Neural cell (in vitro differentiated cells): ENCODE results near the gene ARPC1B. TPM values are rescaled to one million over a fixed set of nuclear protein-coding genes. Genes with fewer than 3 reads are reported as not detected.

Source experiments
- H2AFZ ChIP-seq: fragments of 200-600, 300-800 bp; sonication (generic), shearing (Covaris generic); 2 replicates; pipeline ENCODE4 v1.6.0; 2014; ENCODE audit warnings: low read depth, mild to moderate bottlenecking, antibody characterized with exemption, low read length, moderate library complexity
- H3F3A ChIP-seq: fragments of 200-600 bp; shearing (Covaris generic); 2 replicates; pipeline ENCODE4 v1.6.1; 2016; ENCODE audit warnings: mild to moderate bottlenecking, moderate library complexity, mixed read lengths, antibody characterized with exemption, low read length; ENCODE audit not compliant: insufficient read depth, poor library complexity, severe bottlenecking
- H3K27ac ChIP-seq: fragments of 200-600, 300-800 bp; sonication (generic), shearing (Covaris generic); 2 replicates; pipeline ENCODE4 v1.5.1; 2014; ENCODE audit warnings: mild to moderate bottlenecking, low read length, moderate library complexity
- H3K27me3 ChIP-seq: fragments of 300-800, 200-600 bp; sonication (generic), shearing (Covaris generic); 2 replicates; pipeline ENCODE4 v1.6.0; 2014; ENCODE audit warnings: mild to moderate bottlenecking, low read depth, low read length, moderate library complexity; ENCODE audit not compliant: insufficient read depth
- H3K36me3 ChIP-seq: fragments of 300-800, 200-600 bp; sonication (generic), shearing (Covaris generic); 2 replicates; pipeline ENCODE4 v1.5.1; 2014; ENCODE audit warnings: mild to moderate bottlenecking, antibody characterized with exemption, low read length, moderate library complexity; ENCODE audit not compliant: insufficient read depth
- H3K4me2 ChIP-seq: fragments of 300-800, 200-600 bp; sonication (generic), shearing (Covaris generic); 2 replicates; pipeline ENCODE4 v1.6.0; 2014; ENCODE audit warnings: mild to moderate bottlenecking, low read length
- H3K4me3 ChIP-seq: fragments of 300-800, 200-600 bp; sonication (generic), shearing (Covaris generic); 2 replicates; pipeline ENCODE4 v1.5.1; 2014; ENCODE audit warnings: mild to moderate bottlenecking, low read length, moderate library complexity
- H3K79me2 ChIP-seq: fragments of 200-600 bp; shearing (Covaris generic); replicated peaks from 2 replicates; pipeline ENCODE4 v1.6.0; 2014; ENCODE audit warnings: mild to moderate bottlenecking, low read length, moderate library complexity; ENCODE audit not compliant: insufficient read depth
- H3K9ac ChIP-seq: fragments of 300-800, 200-600 bp; sonication (generic), shearing (Covaris generic); 2 replicates; pipeline ENCODE4 v1.6.1; 2016; ENCODE audit warnings: mild to moderate bottlenecking, low read length, mixed read lengths
- H3K9me2 ChIP-seq: fragments of 200-600 bp; shearing (Covaris generic); 2 replicates; pipeline ENCODE4 v1.6.1; 2016; ENCODE audit warnings: mild to moderate bottlenecking, low read length, mixed read lengths; ENCODE audit not compliant: insufficient read depth
- H3K9me3 ChIP-seq: fragments of 200-600, 300-800 bp; sonication (generic), shearing (Covaris generic); 2 replicates; pipeline ENCODE4 v1.6.1; 2016; ENCODE audit warnings: mild to moderate bottlenecking, mixed run types, low read length, moderate library complexity, mixed read lengths
- H4K20me1 ChIP-seq: fragments of 200-600 bp; shearing (Covaris generic); 2 replicates; pipeline ENCODE4 v1.6.1; 2016; ENCODE audit warnings: mild to moderate bottlenecking, mixed run types; ENCODE audit not compliant: insufficient read depth
- CTCF ChIP-seq: fragments of 450-650 bp; IDR thresholded peaks from 2 replicates; pipeline ENCODE4 v1.5.1; 2014; ENCODE audit warnings: antibody characterized with exemption, mild to moderate bottlenecking, moderate library complexity; ENCODE audit not compliant: poor library complexity, severe bottlenecking
- EP300 ChIP-seq: fragments of 450-650 bp; conservative IDR thresholded peaks from 2 replicates; pipeline ENCODE4 v1.6.1; 2014; ENCODE audit warnings: antibody characterized with exemption, mild to moderate bottlenecking, moderate library complexity; ENCODE audit not compliant: poor library complexity, severe bottlenecking
- EZH2 ChIP-seq: fragments of 200-600, 300-800 bp; shearing (Covaris generic), sonication (generic); IDR thresholded peaks from 2 replicates; pipeline ENCODE4 v1.6.1; 2014; ENCODE audit warnings: antibody characterized with exemption, low read length, borderline replicate concordance, mild to moderate bottlenecking; ENCODE audit not compliant: insufficient read depth, poor library complexity, severe bottlenecking
- MXI1 ChIP-seq: fragments of 450-650 bp; conservative IDR thresholded peaks from 2 replicates; pipeline ENCODE4 v1.6.1; 2014; ENCODE audit warnings: antibody characterized with exemption, mild to moderate bottlenecking; ENCODE audit not compliant: poor library complexity, severe bottlenecking
- POLR2AphosphoS5 ChIP-seq: IDR thresholded peaks from 2 replicates; pipeline ENCODE4 v1.6.1; 2012
- RAD21 ChIP-seq: fragments of 450-650 bp; conservative IDR thresholded peaks from 2 replicates; pipeline ENCODE4 v1.6.1; 2014; ENCODE audit warnings: antibody characterized with exemption, mild to moderate bottlenecking, moderate library complexity
- SMC3 ChIP-seq: fragments of 450-650 bp; conservative IDR thresholded peaks from 2 replicates; pipeline ENCODE4 v1.6.1; 2014; ENCODE audit warnings: antibody characterized with exemption, mild to moderate bottlenecking, moderate library complexity; ENCODE audit not compliant: poor library complexity
- TAF1 ChIP-seq: IDR thresholded peaks from 2 replicates; pipeline ENCODE4 v1.6.1; 2012; ENCODE audit warnings: low read depth
- polyA plus RNA-seq: library from polyadenylated mRNA; depleted of rRNA; stranded (reverse); fragments of >200 nt; gene quantifications from 2 replicates; pipeline ENCODE4 v1.2.3, GENCODE V29; 2014
- TF ChIP-seq, protein P1 (sequence below): IDR thresholded peaks from 2 replicates; pipeline ENCODE4 v1.6.1; 2012; ENCODE audit warnings: borderline replicate concordance

ARPC1B gene
- polyA plus RNA-seq, 1 donor from 2014 or later = 1.7 TPM

- peaks cover 3% of the 10 kb centered on the region for H3F3A ChIP-seq
- TF ChIP-seq MXI1 (no peak), EP300 (no peak), POLR2AphosphoS5 (no peak), SMC3 (no peak), RAD21 (no peak), EZH2 (no peak), CTCF (no peak), TAF1 (no peak)
- TF ChIP-seq, protein P1, sequence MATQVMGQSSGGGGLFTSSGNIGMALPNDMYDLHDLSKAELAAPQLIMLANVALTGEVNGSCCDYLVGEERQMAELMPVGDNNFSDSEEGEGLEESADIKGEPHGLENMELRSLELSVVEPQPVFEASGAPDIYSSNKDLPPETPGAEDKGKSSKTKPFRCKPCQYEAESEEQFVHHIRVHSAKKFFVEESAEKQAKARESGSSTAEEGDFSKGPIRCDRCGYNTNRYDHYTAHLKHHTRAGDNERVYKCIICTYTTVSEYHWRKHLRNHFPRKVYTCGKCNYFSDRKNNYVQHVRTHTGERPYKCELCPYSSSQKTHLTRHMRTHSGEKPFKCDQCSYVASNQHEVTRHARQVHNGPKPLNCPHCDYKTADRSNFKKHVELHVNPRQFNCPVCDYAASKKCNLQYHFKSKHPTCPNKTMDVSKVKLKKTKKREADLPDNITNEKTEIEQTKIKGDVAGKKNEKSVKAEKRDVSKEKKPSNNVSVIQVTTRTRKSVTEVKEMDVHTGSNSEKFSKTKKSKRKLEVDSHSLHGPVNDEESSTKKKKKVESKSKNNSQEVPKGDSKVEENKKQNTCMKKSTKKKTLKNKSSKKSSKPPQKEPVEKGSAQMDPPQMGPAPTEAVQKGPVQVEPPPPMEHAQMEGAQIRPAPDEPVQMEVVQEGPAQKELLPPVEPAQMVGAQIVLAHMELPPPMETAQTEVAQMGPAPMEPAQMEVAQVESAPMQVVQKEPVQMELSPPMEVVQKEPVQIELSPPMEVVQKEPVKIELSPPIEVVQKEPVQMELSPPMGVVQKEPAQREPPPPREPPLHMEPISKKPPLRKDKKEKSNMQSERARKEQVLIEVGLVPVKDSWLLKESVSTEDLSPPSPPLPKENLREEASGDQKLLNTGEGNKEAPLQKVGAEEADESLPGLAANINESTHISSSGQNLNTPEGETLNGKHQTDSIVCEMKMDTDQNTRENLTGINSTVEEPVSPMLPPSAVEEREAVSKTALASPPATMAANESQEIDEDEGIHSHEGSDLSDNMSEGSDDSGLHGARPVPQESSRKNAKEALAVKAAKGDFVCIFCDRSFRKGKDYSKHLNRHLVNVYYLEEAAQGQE = no peak
- H3K27ac ChIP-seq = peak overlapping the region; percentile 97
- no peaks in the 10 kb centered on the region for H3K27me3 ChIP-seq
- H2AFZ ChIP-seq = peak overlapping the region; percentile 48
- H3K4me2 ChIP-seq = peak overlapping the region; percentile 88
- no peaks in the 10 kb centered on the region for H3K36me3 ChIP-seq
- peak overlapping the region; percentile 93 for H3K4me3 ChIP-seq
- H3K9me3 ChIP-seq = no peaks in the 10 kb centered on the region
- H4K20me1 ChIP-seq = no peaks in the 10 kb centered on the region
- H3K9me2 ChIP-seq = no peaks in the 10 kb centered on the region
- H3K9ac ChIP-seq = peak overlapping the region; percentile 94
- H3K79me2 ChIP-seq = peaks cover 56% of the 10 kb centered on the region
Measured at GRCh38 chr7:99409192-99409572, 34.7 kb downstream of the ARPC1B start.

GRCh38 chr7:99409806-99410205 is 35.3 kb downstream of the ARPC1B start:
- Histone ChIP-seq H2AFZ (no peak overlapping the region), H3F3A (peaks cover 3% of the 10 kb centered on the region), H4K20me1 (no peaks in the 10 kb centered on the region), H3K79me2 (peaks cover 56% of the 10 kb centered on the region), H3K4me2 (peak overlapping the region; percentile 88), H3K9me2 (no peaks in the 10 kb centered on the region), H3K27ac (peak overlapping the region; percentile 97), H3K9me3 (no peaks in the 10 kb centered on the region), H3K9ac (peak overlapping the region; percentile 94), H3K27me3 (no peaks in the 10 kb centered on the region), H3K4me3 (peak overlapping the region; percentile 93), H3K36me3 (no peaks in the 10 kb centered on the region)
- TF ChIP-seq MXI1 (no peak), TAF1 (no peak), SMC3 (no peak), CTCF (no peak), RAD21 (no peak)
